ENCODE results near the gene CLEC4D. TPM values are rescaled to one million over a fixed set of nuclear protein-coding genes. Genes with fewer than 3 reads are reported as not detected.
"Not testable (repeated sequence)": the region's sequence is repeated elsewhere in the genome, so short reads cannot be mapped to it uniquely, and the experiment has no call there.

CLEC4D gene
- total RNA-seq, 1 donor from 2014 or later: 0.31 TPM

DNA sequence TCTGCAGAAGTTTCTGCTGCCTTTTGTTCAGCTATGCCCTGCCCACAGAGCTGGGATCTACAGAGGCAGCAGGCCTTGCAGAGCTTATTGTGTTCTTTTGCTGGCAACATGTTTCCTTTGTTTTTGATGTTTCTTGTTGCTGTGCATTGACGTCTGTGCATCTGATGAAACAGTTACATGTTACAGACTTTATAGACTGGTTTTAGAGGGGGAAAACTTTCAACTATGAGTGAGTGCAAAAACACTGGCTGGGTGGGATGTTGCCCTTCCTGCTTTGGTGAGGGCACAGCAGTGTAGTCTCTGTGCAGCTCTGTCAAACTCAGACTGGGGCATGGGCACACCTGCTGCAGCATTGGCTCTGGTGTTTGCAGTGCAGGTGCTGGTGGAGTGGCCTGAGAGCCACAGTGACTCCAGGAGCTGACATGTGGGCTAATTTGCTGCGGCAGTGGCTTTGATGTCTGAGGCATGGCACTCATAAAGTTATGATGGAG is 30.7 kb upstream of the CLEC4D start:
- peaks cover 2% of the 10 kb centered on the region for H3K4me1 Mint-ChIP-seq (ENCODE audit: unreplicated experiment)
- peaks cover 3% of the 10 kb centered on the region for H3K36me3 Mint-ChIP-seq (ENCODE audit: low read depth, unreplicated experiment)
- DNase-seq (ENCODE audit: low spot score): no peak
- H3K4me3 Mint-ChIP-seq (ENCODE audit: unreplicated experiment): no peak overlapping the region
- H3K27ac Mint-ChIP-seq (ENCODE audit: unreplicated experiment): no peak overlapping the region
- TF ChIP-seq, protein P1, sequence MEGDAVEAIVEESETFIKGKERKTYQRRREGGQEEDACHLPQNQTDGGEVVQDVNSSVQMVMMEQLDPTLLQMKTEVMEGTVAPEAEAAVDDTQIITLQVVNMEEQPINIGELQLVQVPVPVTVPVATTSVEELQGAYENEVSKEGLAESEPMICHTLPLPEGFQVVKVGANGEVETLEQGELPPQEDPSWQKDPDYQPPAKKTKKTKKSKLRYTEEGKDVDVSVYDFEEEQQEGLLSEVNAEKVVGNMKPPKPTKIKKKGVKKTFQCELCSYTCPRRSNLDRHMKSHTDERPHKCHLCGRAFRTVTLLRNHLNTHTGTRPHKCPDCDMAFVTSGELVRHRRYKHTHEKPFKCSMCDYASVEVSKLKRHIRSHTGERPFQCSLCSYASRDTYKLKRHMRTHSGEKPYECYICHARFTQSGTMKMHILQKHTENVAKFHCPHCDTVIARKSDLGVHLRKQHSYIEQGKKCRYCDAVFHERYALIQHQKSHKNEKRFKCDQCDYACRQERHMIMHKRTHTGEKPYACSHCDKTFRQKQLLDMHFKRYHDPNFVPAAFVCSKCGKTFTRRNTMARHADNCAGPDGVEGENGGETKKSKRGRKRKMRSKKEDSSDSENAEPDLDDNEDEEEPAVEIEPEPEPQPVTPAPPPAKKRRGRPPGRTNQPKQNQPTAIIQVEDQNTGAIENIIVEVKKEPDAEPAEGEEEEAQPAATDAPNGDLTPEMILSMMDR (IDR thresholded peaks at IDR 0.05; ENCODE audit: unreplicated experiment): no peak
- peaks cover 3% of the 10 kb centered on the region for H3K27me3 Mint-ChIP-seq (ENCODE audit: unreplicated experiment)
- H3K9me3 Mint-ChIP-seq (ENCODE audit: unreplicated experiment): no peaks in the 10 kb centered on the region

DNA sequence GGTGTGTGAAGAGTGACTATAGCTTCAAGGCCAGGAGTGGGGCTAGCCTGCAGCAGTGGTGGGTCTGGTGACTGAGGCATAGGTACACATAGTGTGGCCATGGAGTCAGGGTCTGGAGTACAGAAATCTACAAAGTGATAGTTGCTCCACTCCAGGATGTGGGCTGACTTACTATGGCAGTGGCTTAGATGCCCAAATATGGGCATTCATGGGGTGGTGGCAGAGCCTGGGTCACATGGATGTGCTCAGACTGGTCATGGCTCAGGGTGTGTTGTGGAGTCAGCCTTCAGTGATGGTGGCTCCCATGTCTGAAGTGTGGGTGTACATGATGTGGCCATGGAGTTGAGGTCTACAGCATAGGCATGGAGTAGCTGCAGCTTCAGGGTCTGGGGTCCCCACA is 30.2 kb upstream of the CLEC4D start:
- H3K9me3 Mint-ChIP-seq (ENCODE audit: unreplicated experiment): no peaks in the 10 kb centered on the region
- peaks cover 3% of the 10 kb centered on the region for H3K36me3 Mint-ChIP-seq (ENCODE audit: low read depth, unreplicated experiment)
- no peak overlapping the region for H3K27ac Mint-ChIP-seq (ENCODE audit: unreplicated experiment)

DNA sequence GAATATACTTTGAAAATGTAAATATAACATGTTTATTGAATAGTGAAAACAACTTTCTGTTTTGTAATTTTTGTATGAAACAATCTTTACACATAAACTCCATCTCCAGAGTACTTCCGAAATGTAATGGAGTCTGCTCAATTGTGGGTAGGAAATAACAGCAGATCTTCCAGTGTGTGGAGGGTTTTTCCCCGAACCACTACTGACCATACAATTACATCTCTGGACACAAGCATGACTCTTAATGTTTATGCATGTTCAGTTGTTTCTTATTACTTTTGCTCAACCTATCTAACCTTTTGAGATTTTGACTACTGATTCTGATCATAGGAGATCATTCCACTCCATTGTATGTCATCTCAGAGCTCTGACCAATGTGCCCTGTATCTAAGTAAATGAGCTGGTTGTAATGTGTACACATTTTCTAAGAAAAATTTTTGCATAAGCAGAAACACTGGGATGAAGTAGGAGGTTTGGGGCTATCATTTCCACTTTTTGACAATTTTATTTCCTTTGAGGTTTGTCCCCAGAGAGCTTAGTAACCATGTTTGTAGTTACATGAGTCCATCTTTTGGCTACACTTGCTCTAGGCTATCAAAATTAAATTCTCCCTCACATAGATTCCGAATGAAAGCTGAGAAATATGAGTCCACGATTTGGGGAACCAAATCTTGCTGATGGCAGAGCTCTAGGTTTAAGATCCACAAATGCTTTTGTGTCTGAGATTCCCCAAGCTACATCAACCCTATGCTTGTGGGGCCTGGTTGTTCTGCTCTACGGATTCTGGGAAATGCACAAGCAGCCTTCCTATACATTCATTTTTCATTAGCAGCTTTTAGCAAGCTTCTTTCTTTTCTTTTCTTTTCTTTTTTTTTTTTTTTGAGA is 21.4 kb upstream of the CLEC4D start:
- Mint-ChIP-seq H3K27ac (ENCODE audit: unreplicated experiment) (no peak overlapping the region), H3K4me1 (ENCODE audit: unreplicated experiment) (peaks cover 5% of the 10 kb centered on the region), H3K27me3 (ENCODE audit: unreplicated experiment) (no peaks in the 10 kb centered on the region), H3K4me3 (ENCODE audit: unreplicated experiment) (no peak overlapping the region), H3K9me3 (ENCODE audit: unreplicated experiment) (no peaks in the 10 kb centered on the region), H3K36me3 (ENCODE audit: low read depth, unreplicated experiment) (no peaks in the 10 kb centered on the region)
- TF ChIP-seq, protein P1 (IDR thresholded peaks at IDR 0.05; ENCODE audit: unreplicated experiment): no peak
- no peak for DNase-seq (ENCODE audit: low spot score)

More for the DNA sequence above, 30.2 kb upstream of the CLEC4D start:
- Mint-ChIP-seq H3K27me3 (ENCODE audit: unreplicated experiment) (peaks cover 3% of the 10 kb centered on the region), H3K4me1 (ENCODE audit: unreplicated experiment) (peaks cover 2% of the 10 kb centered on the region), H3K4me3 (ENCODE audit: unreplicated experiment) (no peak overlapping the region)
- no peak for DNase-seq (ENCODE audit: low spot score)
- TF ChIP-seq, protein P1 (IDR thresholded peaks at IDR 0.05; ENCODE audit: unreplicated experiment): no peak

- Mint-ChIP-seq H3K27ac (ENCODE audit: unreplicated experiment) (no peak overlapping the region), H3K4me1 (ENCODE audit: unreplicated experiment) (peaks cover 5% of the 10 kb centered on the region), H3K27me3 (ENCODE audit: unreplicated experiment) (no peaks in the 10 kb centered on the region), H3K4me3 (ENCODE audit: unreplicated experiment) (no peak overlapping the region), H3K9me3 (ENCODE audit: unreplicated experiment) (no peaks in the 10 kb centered on the region), H3K36me3 (ENCODE audit: low read depth, unreplicated experiment) (no peaks in the 10 kb centered on the region)
- TF ChIP-seq, protein P1 (IDR thresholded peaks at IDR 0.05; ENCODE audit: unreplicated experiment): no peak
- no peak for DNase-seq (ENCODE audit: low spot score)
Measured at GRCh38 chr12:8493084-8493483, 20.2 kb upstream of the CLEC4D start.

GRCh38 chr12:8495671-8496070 is 17.6 kb upstream of the CLEC4D start:
- H3K27ac Mint-ChIP-seq (ENCODE audit: unreplicated experiment); H3K4me3 Mint-ChIP-seq (ENCODE audit: unreplicated experiment); DNase-seq (ENCODE audit: low spot score); H3K27me3 Mint-ChIP-seq (ENCODE audit: unreplicated experiment); H3K36me3 Mint-ChIP-seq (ENCODE audit: low read depth, unreplicated experiment); H3K9me3 Mint-ChIP-seq (ENCODE audit: unreplicated experiment): not testable (repeated sequence)
- peaks cover 22% of the 10 kb centered on the region for H3K4me1 Mint-ChIP-seq (ENCODE audit: unreplicated experiment)

DNA sequence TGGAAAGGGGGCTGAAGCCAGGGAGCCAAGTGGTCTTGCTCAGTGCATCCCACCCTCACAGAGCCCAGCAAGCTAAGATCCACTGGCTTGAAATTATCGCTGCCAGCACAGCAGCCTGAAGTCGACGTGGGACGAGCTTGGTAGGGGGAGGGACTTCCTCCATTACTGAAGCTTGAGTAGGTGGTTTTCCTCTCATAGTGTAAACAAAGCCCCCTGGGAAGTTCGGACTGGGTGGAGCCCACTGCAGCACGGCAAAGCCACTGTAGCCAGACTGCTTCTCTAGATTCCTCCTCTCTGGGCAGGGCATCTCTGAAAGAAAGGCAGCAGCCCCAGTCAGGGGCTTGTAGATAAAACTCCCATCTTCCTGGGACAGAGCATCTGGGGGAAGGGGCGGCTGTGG is 17.2 kb upstream of the CLEC4D start:
- H3K27ac Mint-ChIP-seq (ENCODE audit: unreplicated experiment); H3K27me3 Mint-ChIP-seq (ENCODE audit: unreplicated experiment); H3K4me3 Mint-ChIP-seq (ENCODE audit: unreplicated experiment); H3K36me3 Mint-ChIP-seq (ENCODE audit: low read depth, unreplicated experiment); DNase-seq (ENCODE audit: low spot score); H3K9me3 Mint-ChIP-seq (ENCODE audit: unreplicated experiment): not testable (repeated sequence)
- H3K4me1 Mint-ChIP-seq (ENCODE audit: unreplicated experiment): peaks cover 22% of the 10 kb centered on the region
